ENCODE data around the gene COG3. TPM values are rescaled to one million over a fixed set of nuclear protein-coding genes. Genes with fewer than 3 reads are reported as not detected.
A peak's percentile ranks its signal among the peaks of the same experiment; 100 is the strongest.

The COG3 gene
- total RNA-seq, 1 donor from 2014 or later: 23.1 TPM

DNA sequence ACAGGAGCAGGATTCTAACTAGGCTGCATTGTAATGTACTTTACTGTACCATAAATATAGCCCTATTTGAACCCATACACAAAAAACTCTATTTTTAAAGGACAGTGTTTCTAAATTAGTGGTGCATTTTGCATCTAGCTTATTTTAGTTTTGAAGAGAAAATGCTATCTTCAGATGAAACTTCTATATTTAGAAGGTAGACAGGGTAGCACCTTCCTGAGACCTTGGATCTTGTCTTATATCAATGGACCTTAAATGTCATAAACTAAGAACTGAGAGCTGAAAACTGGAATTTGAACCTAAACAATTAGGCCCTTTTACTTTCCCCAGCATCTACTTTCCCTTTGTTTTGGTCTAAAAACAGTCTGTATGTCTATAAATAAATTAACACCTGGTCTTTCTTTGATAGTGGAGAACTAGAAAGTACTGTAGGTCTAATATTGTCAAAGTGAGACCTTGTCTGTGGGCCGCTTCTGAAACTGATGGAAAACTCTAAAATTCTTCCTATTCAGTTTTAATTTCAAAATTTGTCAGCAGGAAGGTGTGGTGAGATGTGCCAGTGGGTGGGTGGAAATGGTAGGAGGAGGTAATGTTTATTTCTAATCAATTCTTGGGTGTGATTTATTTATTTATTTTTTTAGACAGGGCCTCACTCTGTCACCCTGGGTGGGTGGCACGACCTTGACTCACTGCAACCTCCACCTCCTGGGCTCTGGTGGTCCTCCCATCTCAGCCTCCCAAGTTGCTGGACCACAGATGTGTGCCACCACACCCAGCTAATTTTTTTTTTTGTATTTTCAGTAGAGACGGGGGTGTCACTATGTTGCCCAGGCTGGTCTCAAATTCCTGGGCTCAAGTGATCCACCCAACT lies 10.1 kb downstream of the COG3 start:
- no peaks in the 10 kb centered on the region for H3K9me3 Mint-ChIP-seq (ENCODE audit: unreplicated experiment)
- TF ChIP-seq, protein P1, sequence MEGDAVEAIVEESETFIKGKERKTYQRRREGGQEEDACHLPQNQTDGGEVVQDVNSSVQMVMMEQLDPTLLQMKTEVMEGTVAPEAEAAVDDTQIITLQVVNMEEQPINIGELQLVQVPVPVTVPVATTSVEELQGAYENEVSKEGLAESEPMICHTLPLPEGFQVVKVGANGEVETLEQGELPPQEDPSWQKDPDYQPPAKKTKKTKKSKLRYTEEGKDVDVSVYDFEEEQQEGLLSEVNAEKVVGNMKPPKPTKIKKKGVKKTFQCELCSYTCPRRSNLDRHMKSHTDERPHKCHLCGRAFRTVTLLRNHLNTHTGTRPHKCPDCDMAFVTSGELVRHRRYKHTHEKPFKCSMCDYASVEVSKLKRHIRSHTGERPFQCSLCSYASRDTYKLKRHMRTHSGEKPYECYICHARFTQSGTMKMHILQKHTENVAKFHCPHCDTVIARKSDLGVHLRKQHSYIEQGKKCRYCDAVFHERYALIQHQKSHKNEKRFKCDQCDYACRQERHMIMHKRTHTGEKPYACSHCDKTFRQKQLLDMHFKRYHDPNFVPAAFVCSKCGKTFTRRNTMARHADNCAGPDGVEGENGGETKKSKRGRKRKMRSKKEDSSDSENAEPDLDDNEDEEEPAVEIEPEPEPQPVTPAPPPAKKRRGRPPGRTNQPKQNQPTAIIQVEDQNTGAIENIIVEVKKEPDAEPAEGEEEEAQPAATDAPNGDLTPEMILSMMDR (IDR thresholded peaks at IDR 0.05; ENCODE audit: unreplicated experiment): no peak
- H3K4me1 Mint-ChIP-seq (ENCODE audit: unreplicated experiment): no peaks in the 10 kb centered on the region
- no peaks in the 10 kb centered on the region for H3K27me3 Mint-ChIP-seq (ENCODE audit: unreplicated experiment)
- no peak overlapping the region for H3K27ac Mint-ChIP-seq (ENCODE audit: unreplicated experiment)
- no peak overlapping the region for H3K4me3 Mint-ChIP-seq (ENCODE audit: unreplicated experiment)
- DNase-seq (ENCODE audit: low spot score): no peak
- peaks cover 6% of the 10 kb centered on the region for H3K36me3 Mint-ChIP-seq (ENCODE audit: low read depth, unreplicated experiment)

DNA sequence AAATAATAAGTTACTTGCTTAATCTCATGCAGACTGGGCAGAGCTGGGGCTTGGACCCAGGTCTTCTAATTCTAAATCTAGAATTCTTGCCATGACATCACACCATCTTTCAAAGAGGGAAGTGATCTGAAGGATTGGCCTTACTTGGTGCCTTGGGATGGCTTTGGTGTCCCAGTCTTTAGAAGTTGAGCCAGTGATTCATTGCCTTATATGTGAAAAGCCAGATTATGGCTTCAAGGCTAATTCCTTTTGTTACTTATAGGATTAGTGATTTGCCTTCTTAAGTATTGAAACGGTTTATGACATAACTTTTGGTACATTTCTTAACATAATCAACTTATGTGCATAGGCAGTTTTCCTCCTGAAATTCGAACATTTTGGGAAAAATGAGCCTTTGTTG lies 14.9 kb downstream of the COG3 start:
- TF ChIP-seq, protein P1 (IDR thresholded peaks at IDR 0.05; ENCODE audit: unreplicated experiment): no peak
- H3K9me3 Mint-ChIP-seq (ENCODE audit: unreplicated experiment): no peaks in the 10 kb centered on the region
- H3K36me3 Mint-ChIP-seq (ENCODE audit: low read depth, unreplicated experiment): peaks cover 17% of the 10 kb centered on the region
- no peaks in the 10 kb centered on the region for H3K27me3 Mint-ChIP-seq (ENCODE audit: unreplicated experiment)
- H3K27ac Mint-ChIP-seq (ENCODE audit: unreplicated experiment): no peak overlapping the region
- DNase-seq (ENCODE audit: low spot score): no peak
- H3K4me3 Mint-ChIP-seq (ENCODE audit: unreplicated experiment): no peak overlapping the region
- H3K4me1 Mint-ChIP-seq (ENCODE audit: unreplicated experiment): peaks cover 3% of the 10 kb centered on the region

DNA sequence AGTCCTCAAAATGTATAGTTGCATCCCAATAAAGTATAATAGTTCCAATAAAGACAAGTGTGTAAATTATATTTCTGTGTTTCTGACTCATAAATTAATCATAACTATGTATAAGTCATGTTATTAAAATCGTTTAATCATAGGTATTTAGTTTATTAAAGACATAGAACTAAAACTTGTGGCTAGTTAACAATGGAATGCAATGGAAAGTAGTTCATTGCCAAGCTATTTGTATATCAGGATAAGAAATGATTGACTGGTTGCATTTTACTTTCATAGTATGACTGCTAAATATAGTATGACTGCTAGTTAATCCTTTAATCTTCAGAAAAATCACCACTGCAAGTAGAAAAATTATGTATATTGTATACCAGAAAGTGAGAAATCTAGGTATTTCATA lies 16.9 kb downstream of the COG3 start:
- DNase-seq (ENCODE audit: low spot score): no peak

DNA sequence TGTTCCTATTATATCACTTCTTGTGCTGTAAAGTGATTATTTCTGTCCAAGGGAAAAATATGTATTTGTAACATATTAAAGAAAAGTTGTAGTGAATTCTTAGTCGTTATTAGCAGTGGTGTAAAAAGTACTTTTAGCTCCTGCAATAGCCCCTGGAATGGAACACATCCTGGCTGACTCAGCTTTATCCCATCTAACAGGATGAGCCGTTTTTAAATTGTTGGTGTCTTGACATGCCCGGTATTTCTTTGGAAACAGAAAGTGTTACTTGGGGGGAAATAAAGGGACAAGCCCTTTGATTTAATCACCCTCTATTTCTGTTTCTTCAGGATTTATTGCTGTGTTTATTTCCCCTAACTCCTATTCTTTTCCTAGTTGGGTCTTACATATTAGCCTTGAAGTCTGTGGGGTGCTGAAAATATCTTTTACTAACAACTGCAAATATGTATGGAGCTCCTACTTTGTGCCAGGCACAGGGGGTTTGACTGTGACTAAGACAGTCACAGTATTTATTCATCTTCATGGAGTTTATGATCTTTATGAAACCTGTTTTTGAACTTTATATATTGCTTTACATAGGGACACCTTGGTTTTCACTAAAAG lies 17.9 kb downstream of the COG3 start:
- peak overlapping the region; percentile 86 for H3K27ac Mint-ChIP-seq (ENCODE audit: unreplicated experiment)
- no peak for DNase-seq (ENCODE audit: low spot score)
- peaks cover 1% of the 10 kb centered on the region for H3K27me3 Mint-ChIP-seq (ENCODE audit: unreplicated experiment)
- TF ChIP-seq, protein P1 (IDR thresholded peaks at IDR 0.05; ENCODE audit: unreplicated experiment): no peak
- peaks cover 32% of the 10 kb centered on the region for H3K36me3 Mint-ChIP-seq (ENCODE audit: low read depth, unreplicated experiment)
- H3K9me3 Mint-ChIP-seq (ENCODE audit: unreplicated experiment): no peaks in the 10 kb centered on the region
- peaks cover 7% of the 10 kb centered on the region for H3K4me1 Mint-ChIP-seq (ENCODE audit: unreplicated experiment)
- no peak overlapping the region for H3K4me3 Mint-ChIP-seq (ENCODE audit: unreplicated experiment)

More for the DNA sequence above, 16.9 kb downstream of the COG3 start:
- TF ChIP-seq, protein P1 (IDR thresholded peaks at IDR 0.05; ENCODE audit: unreplicated experiment): no peak
- Mint-ChIP-seq H3K4me3 (ENCODE audit: unreplicated experiment) (no peak overlapping the region), H3K36me3 (ENCODE audit: low read depth, unreplicated experiment) (peaks cover 24% of the 10 kb centered on the region), H3K4me1 (ENCODE audit: unreplicated experiment) (peaks cover 7% of the 10 kb centered on the region), H3K9me3 (ENCODE audit: unreplicated experiment) (no peaks in the 10 kb centered on the region), H3K27ac (ENCODE audit: unreplicated experiment) (no peak overlapping the region), H3K27me3 (ENCODE audit: unreplicated experiment) (peaks cover 1% of the 10 kb centered on the region)

DNA sequence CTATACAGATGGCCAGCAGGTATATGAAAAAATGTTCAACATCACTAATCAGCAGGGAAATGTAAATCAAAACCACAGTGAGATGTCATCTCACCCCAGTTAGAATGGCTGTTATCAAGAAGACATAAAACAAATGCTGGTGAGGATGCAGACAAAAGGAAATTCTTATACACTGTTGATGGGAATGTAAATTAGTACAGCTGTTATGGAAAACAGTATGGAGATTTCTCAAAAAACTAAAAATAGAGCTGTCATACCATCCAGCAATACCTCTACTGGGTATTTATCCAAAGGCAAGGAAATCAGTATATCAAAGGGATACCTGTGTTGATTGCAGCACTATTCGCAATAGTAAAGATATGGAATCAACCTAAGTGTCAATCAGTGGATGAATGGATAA lies 22.9 kb downstream of the COG3 start:
- Mint-ChIP-seq H3K27me3 (ENCODE audit: unreplicated experiment) (peaks cover 1% of the 10 kb centered on the region), H3K27ac (ENCODE audit: unreplicated experiment) (no peak overlapping the region), H3K36me3 (ENCODE audit: low read depth, unreplicated experiment) (peaks cover 34% of the 10 kb centered on the region), H3K4me1 (ENCODE audit: unreplicated experiment) (peaks cover 5% of the 10 kb centered on the region), H3K4me3 (ENCODE audit: unreplicated experiment) (no peak overlapping the region), H3K9me3 (ENCODE audit: unreplicated experiment) (no peaks in the 10 kb centered on the region)
- DNase-seq (ENCODE audit: low spot score): no peak
- TF ChIP-seq, protein P1 (IDR thresholded peaks at IDR 0.05; ENCODE audit: unreplicated experiment): no peak
